ENCODE results near the gene SUSD4. TPM values are rescaled to one million over a fixed set of nuclear protein-coding genes. Genes with fewer than 3 reads are reported as not detected.

SUSD4 gene
- total RNA-seq, 1 experiment from 2014 or later, result 2.3 TPM

DNA sequence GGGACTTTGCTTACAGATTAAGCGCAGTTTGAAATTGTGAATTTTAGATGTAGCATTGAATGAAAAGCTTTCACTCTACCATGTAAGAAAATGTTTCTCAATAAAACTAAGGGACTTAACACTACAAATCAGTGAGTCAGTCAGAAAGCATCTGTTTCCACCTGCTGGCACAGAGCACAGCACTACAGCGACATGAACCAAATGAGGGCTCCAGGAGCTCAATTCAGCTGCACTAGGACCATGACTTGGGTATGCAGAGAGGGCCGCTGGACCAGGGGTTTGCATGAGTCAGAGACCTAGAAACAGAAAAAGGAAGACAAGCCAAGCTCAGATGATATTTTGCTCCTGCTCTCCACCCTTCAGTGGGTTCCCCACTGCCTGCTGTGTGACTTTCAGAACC lies 5.2 kb downstream of the SUSD4 start:
- H3K27ac Mint-ChIP-seq (ENCODE audit: low read depth, unreplicated experiment), result no peak overlapping the region

DNA sequence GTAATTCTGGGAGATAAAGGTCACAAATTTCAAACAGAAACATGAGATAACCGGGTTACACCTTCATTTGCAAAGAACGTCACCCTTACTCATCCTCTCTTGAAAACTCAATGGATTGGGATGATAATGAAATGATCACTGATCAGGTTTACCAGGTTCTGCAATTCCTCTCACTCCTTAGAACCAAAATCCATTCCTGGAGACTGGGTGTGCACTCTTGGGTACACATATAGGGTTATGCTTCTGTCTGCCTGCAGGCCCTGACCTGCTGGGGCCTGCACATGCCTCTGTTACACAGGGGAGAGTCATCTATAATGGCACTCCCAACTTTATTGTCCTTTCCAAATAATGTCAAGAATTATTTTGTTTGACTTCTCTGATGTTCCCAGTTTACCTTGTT lies 8.3 kb downstream of the SUSD4 start:
- intact Hi-C loops (cut with micrococcal nuclease), result loop anchor here (10.0 kb wide), 1 partner anchor 319 kb away; no protein-coding TSS in a partner anchor
- DNase-seq (ENCODE audit: unreplicated experiment), result peak; percentile 36

More for the DNA sequence above, 5.2 kb downstream of the SUSD4 start:
- intact Hi-C loops (cut with micrococcal nuclease), result loop anchor here (1.0 to 10.0 kb wide), 3 partner anchors 184 to 316 kb away; no protein-coding TSS in a partner anchor
- TF ChIP-seq, protein P1, sequence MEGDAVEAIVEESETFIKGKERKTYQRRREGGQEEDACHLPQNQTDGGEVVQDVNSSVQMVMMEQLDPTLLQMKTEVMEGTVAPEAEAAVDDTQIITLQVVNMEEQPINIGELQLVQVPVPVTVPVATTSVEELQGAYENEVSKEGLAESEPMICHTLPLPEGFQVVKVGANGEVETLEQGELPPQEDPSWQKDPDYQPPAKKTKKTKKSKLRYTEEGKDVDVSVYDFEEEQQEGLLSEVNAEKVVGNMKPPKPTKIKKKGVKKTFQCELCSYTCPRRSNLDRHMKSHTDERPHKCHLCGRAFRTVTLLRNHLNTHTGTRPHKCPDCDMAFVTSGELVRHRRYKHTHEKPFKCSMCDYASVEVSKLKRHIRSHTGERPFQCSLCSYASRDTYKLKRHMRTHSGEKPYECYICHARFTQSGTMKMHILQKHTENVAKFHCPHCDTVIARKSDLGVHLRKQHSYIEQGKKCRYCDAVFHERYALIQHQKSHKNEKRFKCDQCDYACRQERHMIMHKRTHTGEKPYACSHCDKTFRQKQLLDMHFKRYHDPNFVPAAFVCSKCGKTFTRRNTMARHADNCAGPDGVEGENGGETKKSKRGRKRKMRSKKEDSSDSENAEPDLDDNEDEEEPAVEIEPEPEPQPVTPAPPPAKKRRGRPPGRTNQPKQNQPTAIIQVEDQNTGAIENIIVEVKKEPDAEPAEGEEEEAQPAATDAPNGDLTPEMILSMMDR (IDR thresholded peaks at IDR 0.05; ENCODE audit: unreplicated experiment), result peak; percentile 24
- ChIA-PET CTCF (interaction anchor here (0.6 to 9.1 kb wide), 34 partner anchors 8 to 542 kb away, joined by 3 to 171 read pairs (median 4); no protein-coding TSS in a partner anchor), POLR2A (interaction anchor here (0.6 to 2.0 kb wide), 9 partner anchors 8 to 325 kb away, joined by 3 to 17 read pairs (median 4); no protein-coding TSS in a partner anchor)
- Mint-ChIP-seq H3K4me1 (ENCODE audit: insufficient read depth, unreplicated experiment) (peaks cover 7% of the 10 kb centered on the region), H3K36me3 (ENCODE audit: insufficient read depth, unreplicated experiment) (no peaks in the 10 kb centered on the region), H3K27me3 (ENCODE audit: insufficient read depth, unreplicated experiment) (peaks cover 51% of the 10 kb centered on the region), H3K9me3 (ENCODE audit: unreplicated experiment) (no peaks in the 10 kb centered on the region), H3K4me3 (ENCODE audit: unreplicated experiment) (no peak overlapping the region)
- BruUV-seq (replicated peaks), result no TSS peak
- DNase-seq (ENCODE audit: unreplicated experiment), result peak; percentile 58

DNA sequence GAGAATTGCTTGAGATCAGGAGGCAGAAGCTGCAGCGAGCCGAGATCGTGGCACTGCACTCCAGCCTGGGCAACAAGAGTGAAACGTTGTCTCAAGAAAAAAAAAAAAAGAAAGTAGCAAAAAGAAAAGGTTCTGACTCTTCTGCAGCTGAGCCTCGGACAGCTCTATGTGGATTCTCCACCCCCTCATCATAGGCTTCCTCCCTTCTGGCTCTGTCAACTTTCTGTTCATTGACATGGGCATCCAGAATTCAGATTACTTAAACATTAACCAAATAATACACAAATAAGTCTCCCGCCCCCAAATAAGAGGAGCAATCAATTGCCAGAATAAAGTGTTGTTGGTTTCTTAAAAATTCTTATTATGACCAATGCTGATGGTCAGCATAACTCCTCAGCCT lies 10.0 kb downstream of the SUSD4 start:
- Mint-ChIP-seq H3K9me3 (ENCODE audit: unreplicated experiment) (no peaks in the 10 kb centered on the region), H3K27me3 (ENCODE audit: insufficient read depth, unreplicated experiment) (peaks cover 2% of the 10 kb centered on the region), H3K36me3 (ENCODE audit: insufficient read depth, unreplicated experiment) (no peaks in the 10 kb centered on the region), H3K4me3 (ENCODE audit: unreplicated experiment) (no peak overlapping the region), H3K27ac (ENCODE audit: low read depth, unreplicated experiment) (no peak overlapping the region), H3K4me1 (ENCODE audit: insufficient read depth, unreplicated experiment) (peaks cover 7% of the 10 kb centered on the region)
- intact Hi-C loops (cut with micrococcal nuclease), result loop anchor here (10.0 kb wide), 1 partner anchor 321 kb away; no protein-coding TSS in a partner anchor
- POLR2A ChIA-PET, result interaction anchor here (0.6 kb wide), 1 partner anchor 1598 kb away, joined by 3 read pairs; no protein-coding TSS in a partner anchor
- TF ChIP-seq, protein P1 (IDR thresholded peaks at IDR 0.05; ENCODE audit: unreplicated experiment), result no peak
- no TSS peak for BruUV-seq (replicated peaks)
- CTCF ChIA-PET, result interaction anchor here (0.5 to 2.6 kb wide), 3 partner anchors 55 to 317 kb away, joined by 3 to 11 read pairs (median 3); no protein-coding TSS in a partner anchor
- DNase-seq (ENCODE audit: unreplicated experiment), result no peak

More for the DNA sequence above, 8.3 kb downstream of the SUSD4 start:
- Mint-ChIP-seq H3K36me3 (ENCODE audit: insufficient read depth, unreplicated experiment) (no peaks in the 10 kb centered on the region), H3K4me1 (ENCODE audit: insufficient read depth, unreplicated experiment) (peaks cover 7% of the 10 kb centered on the region), H3K9me3 (ENCODE audit: unreplicated experiment) (no peaks in the 10 kb centered on the region), H3K27ac (ENCODE audit: low read depth, unreplicated experiment) (no peak overlapping the region), H3K4me3 (ENCODE audit: unreplicated experiment) (no peak overlapping the region), H3K27me3 (ENCODE audit: insufficient read depth, unreplicated experiment) (peaks cover 19% of the 10 kb centered on the region)
- BruUV-seq (replicated peaks), result no TSS peak
- TF ChIP-seq, protein P1 (IDR thresholded peaks at IDR 0.05; ENCODE audit: unreplicated experiment), result no peak
- CTCF ChIA-PET, result interaction anchor here (0.6 to 9.1 kb wide), 4 partner anchors 32 to 742 kb away, joined by 3 to 171 read pairs (median 3); no protein-coding TSS in a partner anchor
- POLR2A ChIA-PET, result interaction anchor here (1.3 kb wide), 1 partner anchor 222 kb away, joined by 3 read pairs; no protein-coding TSS in a partner anchor

DNA sequence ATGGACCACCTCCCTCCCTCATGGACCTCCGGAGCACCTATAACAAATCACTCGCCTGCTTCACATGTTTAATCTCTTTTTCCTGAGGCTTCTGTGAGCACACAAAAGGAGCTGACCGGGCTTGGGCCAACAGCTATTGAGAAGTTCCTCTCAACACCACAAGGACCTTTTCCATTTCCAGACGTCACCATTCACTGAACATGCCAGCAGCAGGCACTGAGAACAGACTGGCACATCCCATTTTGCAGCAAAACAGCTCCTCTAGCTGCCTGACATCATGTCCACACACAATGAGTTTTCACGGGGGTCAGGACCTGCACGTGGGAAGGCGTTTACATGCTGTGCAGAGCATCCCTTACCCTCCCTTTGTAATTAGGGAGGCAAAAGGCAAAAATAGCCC lies 11.0 kb downstream of the SUSD4 start:
- Mint-ChIP-seq H3K9me3 (ENCODE audit: unreplicated experiment) (no peaks in the 10 kb centered on the region), H3K36me3 (ENCODE audit: insufficient read depth, unreplicated experiment) (no peaks in the 10 kb centered on the region), H3K4me3 (ENCODE audit: unreplicated experiment) (no peak overlapping the region), H3K27me3 (ENCODE audit: insufficient read depth, unreplicated experiment) (no peaks in the 10 kb centered on the region), H3K27ac (ENCODE audit: low read depth, unreplicated experiment) (no peak overlapping the region), H3K4me1 (ENCODE audit: insufficient read depth, unreplicated experiment) (peaks cover 7% of the 10 kb centered on the region)
- no peak for DNase-seq (ENCODE audit: unreplicated experiment)
- CTCF ChIA-PET, result interaction anchor here (0.6 to 2.6 kb wide), 4 partner anchors 171 to 274 kb away, joined by 3 to 11 read pairs (median 3); no protein-coding TSS in a partner anchor
- no TSS peak for BruUV-seq (replicated peaks)
- POLR2A ChIA-PET, result interaction anchor here (1.9 kb wide), 1 partner anchor 11 kb away, joined by 5 read pairs; the partner anchor contains the start of gene SUSD4
- TF ChIP-seq, protein P1 (IDR thresholded peaks at IDR 0.05; ENCODE audit: unreplicated experiment), result no peak
- intact Hi-C loops (cut with micrococcal nuclease), result loop anchor here (10.0 kb wide), 1 partner anchor 322 kb away; no protein-coding TSS in a partner anchor
